AG04450 (cell line): ENCODE measurements around the gene CAMKK2. TPM values are rescaled to one million over a fixed set of nuclear protein-coding genes. Genes with fewer than 3 reads are reported as not detected.
A peak's percentile ranks its signal among the peaks of the same experiment; 100 is the strongest.
"Not testable (repeated sequence)": the region's sequence is repeated elsewhere in the genome, so short reads cannot be mapped to it uniquely, and the experiment has no call there.

Experiments used
- CTCF ChIA-PET: fragments of 300-600, 350-600 bp; formaldehyde crosslinking; extraction: SDS; loops from one replicate; lab custom pipeline; 2022; ENCODE audit warnings: antibody characterized with exemption, inconsistent platforms; lab: Charles Lee
- POLR2A ChIA-PET: fragments of 350-600 bp; formaldehyde crosslinking; extraction: SDS; loops from one replicate; lab custom pipeline; 2021; ENCODE audit warnings: antibody characterized with exemption, inconsistent platforms; lab: Yijun Ruan, JAX
- DNase-seq: peaks from one replicate; pipeline ENCODE4 v3.0.0-alpha.2; 2011; ENCODE audit warnings: low read depth, low spot score
- H3K27ac ChIP-seq: one replicate; pipeline ENCODE4 v1.5.1; 2012; ENCODE audit warnings: low read depth, low read length, control low read depth
- H3K27me3 ChIP-seq: one replicate; pipeline ENCODE4 v1.6.0; 2012; ENCODE audit warnings: low read length; ENCODE audit not compliant: control insufficient read depth, insufficient read depth
- H3K4me3 ChIP-seq: 2 replicates; pipeline ENCODE4 v1.5.1; 2011; ENCODE audit warnings: mild to moderate bottlenecking, low read depth, low read length, control low read depth
- H3K9me3 ChIP-seq: 2 replicates; pipeline ENCODE4 v1.5.1; 2012; ENCODE audit warnings: low read length; ENCODE audit not compliant: control insufficient read depth, insufficient read depth
- CTCF ChIP-seq: IDR thresholded peaks from 2 replicates; pipeline ENCODE4 v1.5.1; 2011; ENCODE audit warnings: low read depth, low read length, control low read depth, inconsistent platforms
- polyA plus RNA-seq: library from polyadenylated mRNA; depleted of rRNA; stranded (reverse); fragments of >200 nt; gene quantifications from 2 replicates; pipeline ENCODE4 v1.2.3, GENCODE V29; 2011

CAMKK2 gene
- polyA plus RNA-seq, 1 experiment: 23.1 TPM

GRCh38 chr12:121232163-121232562, 64.3 kb downstream of the CAMKK2 start:
- no peak overlapping the region for H3K4me3 ChIP-seq
- H3K27me3 ChIP-seq: no peaks in the 10 kb centered on the region
- H3K27ac ChIP-seq: no peak overlapping the region
- H3K9me3 ChIP-seq: no peaks in the 10 kb centered on the region; the same call in 1 of the 2 replicates
- TF ChIP-seq CTCF: no peak
- DNase-seq: no peak
- POLR2A ChIA-PET: no interaction called here
- CTCF ChIA-PET: interaction anchor here (0.6 kb wide), 1 partner anchor 860 kb away, joined by 4 read pairs; no protein-coding TSS in a partner anchor

GRCh38 chr12:121230538-121230907, 66.0 kb downstream of the CAMKK2 start:
- ChIA-PET POLR2A (no interaction called here), CTCF (interaction anchor here (0.6 to 2.8 kb wide), 16 partner anchors 8 to 692 kb away, joined by 3 to 27 read pairs (median 4); no protein-coding TSS in a partner anchor)
- H3K9me3 ChIP-seq: no peaks in the 10 kb centered on the region; the same call in 1 of the 2 replicates
- no peak for TF ChIP-seq CTCF
- H3K27ac ChIP-seq: no peak overlapping the region
- H3K27me3 ChIP-seq: no peaks in the 10 kb centered on the region
- H3K4me3 ChIP-seq: no peak overlapping the region
- DNase-seq: no peak

GRCh38 chr12:121229826-121230537, 66.5 kb downstream of the CAMKK2 start:
- H3K27me3 ChIP-seq, H3K9me3 ChIP-seq, H3K4me3 ChIP-seq, H3K27ac ChIP-seq, POLR2A ChIA-PET: not testable (repeated sequence)
- TF ChIP-seq CTCF: peak; percentile 88
- CTCF ChIA-PET: interaction anchor here (0.6 to 2.8 kb wide), 14 partner anchors 9 to 225 kb away, joined by 3 to 27 read pairs (median 4); no protein-coding TSS in a partner anchor
- peak; percentile 43 for DNase-seq

GRCh38 chr12:121228919-121229665, 67.4 kb downstream of the CAMKK2 start:
- DNase-seq: no peak
- no peak for TF ChIP-seq CTCF
- ChIA-PET POLR2A (no interaction called here), CTCF (interaction anchor here (0.6 to 2.8 kb wide), 5 partner anchors 10 to 170 kb away, joined by 3 to 27 read pairs (median 13); no protein-coding TSS in a partner anchor)
- Histone ChIP-seq H3K9me3 (no peaks in the 10 kb centered on the region; the same call in 1 of the 2 replicates), H3K4me3 (no peak overlapping the region), H3K27ac (no peak overlapping the region), H3K27me3 (no peaks in the 10 kb centered on the region)

- POLR2A ChIA-PET: no interaction called here
- H3K27me3 ChIP-seq: no peaks in the 10 kb centered on the region
- H3K4me3 ChIP-seq: no peak overlapping the region
- TF ChIP-seq CTCF: no peak
- CTCF ChIA-PET: interaction anchor here (0.6 kb wide), 1 partner anchor 212 kb away, joined by 3 read pairs; no protein-coding TSS in a partner anchor
- no peak overlapping the region for H3K27ac ChIP-seq
- no peak for DNase-seq
- H3K9me3 ChIP-seq: no peaks in the 10 kb centered on the region; the same call in 1 of the 2 replicates
These were observed 69.2 kb downstream of the CAMKK2 start for GRCh38 chr12:121227294-121227693.

GRCh38 chr12:121226871-121227270, 69.6 kb downstream of the CAMKK2 start:
- H3K27me3 ChIP-seq, H3K4me3 ChIP-seq, CTCF ChIA-PET, H3K27ac ChIP-seq, POLR2A ChIA-PET, H3K9me3 ChIP-seq, DNase-seq: not testable (repeated sequence)
